GM18907 (cell line): ENCODE results near the gene AGGF1.
"Not testable (repeated sequence)": the region's sequence is repeated elsewhere in the genome, so short reads cannot be mapped to it uniquely, and the experiment has no call there.

Experiments used
- ATAC-seq: cut with Tn5 transposase; IDR thresholded peaks from one replicate; pipeline ENCODE4 v1.9.1; 2021; ENCODE audit warnings: mild to moderate bottlenecking, moderate library complexity; ENCODE audit not compliant: unreplicated experiment

Gene AGGF1, protein sequence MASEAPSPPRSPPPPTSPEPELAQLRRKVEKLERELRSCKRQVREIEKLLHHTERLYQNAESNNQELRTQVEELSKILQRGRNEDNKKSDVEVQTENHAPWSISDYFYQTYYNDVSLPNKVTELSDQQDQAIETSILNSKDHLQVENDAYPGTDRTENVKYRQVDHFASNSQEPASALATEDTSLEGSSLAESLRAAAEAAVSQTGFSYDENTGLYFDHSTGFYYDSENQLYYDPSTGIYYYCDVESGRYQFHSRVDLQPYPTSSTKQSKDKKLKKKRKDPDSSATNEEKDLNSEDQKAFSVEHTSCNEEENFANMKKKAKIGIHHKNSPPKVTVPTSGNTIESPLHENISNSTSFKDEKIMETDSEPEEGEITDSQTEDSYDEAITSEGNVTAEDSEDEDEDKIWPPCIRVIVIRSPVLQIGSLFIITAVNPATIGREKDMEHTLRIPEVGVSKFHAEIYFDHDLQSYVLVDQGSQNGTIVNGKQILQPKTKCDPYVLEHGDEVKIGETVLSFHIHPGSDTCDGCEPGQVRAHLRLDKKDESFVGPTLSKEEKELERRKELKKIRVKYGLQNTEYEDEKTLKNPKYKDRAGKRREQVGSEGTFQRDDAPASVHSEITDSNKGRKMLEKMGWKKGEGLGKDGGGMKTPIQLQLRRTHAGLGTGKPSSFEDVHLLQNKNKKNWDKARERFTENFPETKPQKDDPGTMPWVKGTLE

GRCh38 chr5:77030097-77031071 is at the start of gene AGGF1:
Gene AGGF1, plus strand, starts transcription at chr5:77030404. Its CDS starts 363 bp downstream, at chr5:77030767.
- ATAC-seq: peak; percentile 96

DNA sequence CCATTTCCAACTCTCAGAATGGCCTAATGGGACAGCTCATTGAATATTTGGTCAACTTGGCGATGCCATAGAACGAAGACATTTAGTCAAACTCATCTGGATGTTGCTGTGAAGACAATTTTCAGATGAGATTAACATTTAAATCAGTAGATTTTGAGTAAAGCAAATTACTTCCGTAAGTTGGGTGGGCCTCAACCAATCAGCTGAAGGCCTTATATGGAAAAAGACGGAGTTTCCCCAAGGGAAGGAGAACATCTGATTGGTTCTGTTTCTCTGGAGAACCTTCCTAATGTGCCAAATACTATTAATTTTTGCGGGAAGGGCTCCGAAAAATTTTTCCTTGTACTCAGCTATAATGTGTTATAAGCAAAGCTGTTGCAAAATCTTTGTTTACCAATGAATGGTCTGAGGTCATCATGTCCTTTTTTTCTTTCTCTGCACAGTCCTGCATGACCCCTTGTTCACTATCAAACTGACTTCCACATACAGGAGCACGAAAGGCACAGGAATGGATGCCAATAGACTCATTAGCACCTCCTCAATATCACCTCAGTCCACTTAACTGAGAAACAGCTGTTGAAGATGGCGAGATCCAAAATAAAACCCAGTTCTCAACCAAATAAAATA is 49.6 kb upstream of the AGGF1 start:
- no peak for ATAC-seq

DNA sequence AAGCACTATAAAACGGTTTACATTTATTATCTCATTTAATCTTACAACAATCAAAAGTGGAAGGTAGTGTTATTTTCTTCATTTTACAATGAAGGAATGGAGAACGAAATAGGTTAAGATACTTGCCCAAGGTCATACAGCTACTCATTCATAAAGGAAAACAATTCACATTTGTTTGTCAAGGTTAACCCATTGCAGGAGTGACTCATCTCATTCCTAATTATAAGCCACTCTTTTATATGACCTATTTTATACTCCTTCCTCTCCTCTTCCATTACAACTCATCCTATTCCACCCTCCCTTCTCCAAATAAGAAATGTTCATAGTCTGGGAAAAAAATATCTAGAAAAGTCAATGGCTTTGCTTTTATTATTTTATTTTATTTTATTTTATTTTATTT is 47.8 kb upstream of the AGGF1 start:
- no peak for ATAC-seq

DNA sequence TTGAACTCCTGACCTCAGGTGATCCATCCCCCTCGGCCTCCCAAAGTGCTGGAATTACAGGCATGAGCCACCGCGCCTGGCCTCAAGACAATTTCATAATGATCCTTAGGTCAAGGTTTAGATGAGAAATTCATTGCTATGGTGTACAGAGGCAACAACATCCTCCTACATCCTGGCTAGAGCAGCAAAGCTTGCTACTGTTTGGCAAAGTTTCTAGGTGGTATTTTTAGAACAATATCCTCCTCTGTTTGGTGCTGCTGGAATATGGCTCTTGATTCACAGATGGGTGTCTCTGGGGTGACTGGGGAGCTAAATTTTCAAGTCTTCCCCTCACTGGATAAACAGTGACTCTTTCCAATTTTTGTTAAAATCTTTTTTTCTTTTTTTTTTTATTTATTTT is 46.7 kb upstream of the AGGF1 start:
- ATAC-seq: no peak

DNA sequence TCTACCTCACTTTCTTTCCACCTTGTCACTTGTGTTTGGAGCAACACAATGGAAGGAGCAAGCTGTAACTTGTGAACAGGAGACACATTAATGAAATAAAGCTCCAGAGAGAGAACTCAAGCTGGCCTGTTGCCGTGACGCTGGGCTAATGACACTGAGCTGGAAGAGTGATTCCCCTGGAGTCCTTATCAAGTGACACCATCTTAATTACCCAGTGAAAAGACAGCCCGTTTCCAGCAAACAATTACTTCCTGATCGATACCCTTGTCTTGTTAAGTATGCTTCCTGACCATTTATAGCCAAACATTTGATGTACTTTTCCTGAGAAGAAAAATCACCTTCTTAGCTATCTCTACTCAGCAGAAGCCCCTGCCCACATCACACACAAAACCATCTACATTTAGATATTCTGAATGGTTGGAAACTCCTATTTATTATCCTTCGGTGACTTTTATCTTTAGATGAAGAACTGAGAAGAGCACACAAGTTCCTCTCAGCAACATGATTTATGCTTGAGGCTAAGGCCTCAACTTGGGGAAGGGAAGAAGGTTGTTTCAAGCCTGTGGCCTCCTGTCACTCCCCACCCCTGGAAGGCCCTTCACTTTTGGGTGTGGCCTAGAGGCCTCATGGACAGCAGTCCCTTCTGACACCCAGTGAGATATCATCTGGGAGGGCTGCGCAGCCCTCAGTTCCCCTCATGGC is 43.2 kb upstream of the AGGF1 start:
- ATAC-seq: no peak

DNA sequence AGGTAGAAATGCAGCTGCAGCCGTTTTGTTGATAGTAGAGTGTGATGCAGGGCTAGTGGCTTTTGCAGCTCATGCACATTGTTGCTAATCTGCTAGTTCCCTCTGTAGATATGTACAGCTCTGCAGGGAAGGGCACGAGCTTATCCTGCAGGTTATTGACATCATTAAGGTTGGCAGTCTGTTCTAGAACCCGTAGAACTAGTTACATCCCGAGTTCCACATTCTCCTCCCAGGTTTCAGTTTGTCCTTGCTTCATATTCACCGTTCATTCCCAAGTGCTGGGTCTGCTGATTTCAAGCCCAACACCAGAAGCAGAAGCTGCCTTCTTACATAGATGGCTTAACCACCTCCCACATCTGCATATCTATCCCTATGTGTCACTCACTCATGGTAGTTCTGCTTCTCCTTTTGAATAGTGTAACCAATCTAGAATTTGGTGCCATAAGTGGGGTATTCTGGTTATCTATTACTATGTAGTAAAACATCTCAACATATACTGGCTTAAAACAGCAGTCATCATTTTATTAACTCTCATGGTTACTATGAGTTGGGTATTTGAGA is 39.2 kb upstream of the AGGF1 start:
- ATAC-seq: no peak

DNA sequence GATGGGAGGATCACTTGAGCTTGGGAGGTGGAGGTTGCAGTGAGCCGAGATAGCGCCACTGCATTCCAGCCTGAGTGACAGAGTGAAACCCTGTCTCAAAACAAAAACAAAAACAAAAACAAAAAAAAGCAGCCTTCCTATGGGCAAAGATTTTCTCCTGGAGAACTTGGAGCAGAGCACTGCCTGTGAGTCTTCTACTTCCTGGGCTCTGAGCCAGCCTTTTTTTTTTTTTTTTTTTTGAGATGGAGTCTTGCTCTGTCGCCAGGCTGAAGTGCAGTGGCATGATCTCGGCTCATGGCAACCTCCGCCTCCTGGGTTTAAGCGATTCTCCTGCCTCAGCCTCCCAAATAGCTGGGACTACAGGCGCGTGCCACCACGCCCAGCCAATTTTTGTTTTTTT is 36.8 kb upstream of the AGGF1 start:
- ATAC-seq: not testable (repeated sequence)

GRCh38 chr5:76994337-76994736 is 35.9 kb upstream of the AGGF1 start:
- ATAC-seq: no peak

- ATAC-seq: not testable (repeated sequence)
Measured at GRCh38 chr5:76998251-76998650, 32.0 kb upstream of the AGGF1 start.

DNA sequence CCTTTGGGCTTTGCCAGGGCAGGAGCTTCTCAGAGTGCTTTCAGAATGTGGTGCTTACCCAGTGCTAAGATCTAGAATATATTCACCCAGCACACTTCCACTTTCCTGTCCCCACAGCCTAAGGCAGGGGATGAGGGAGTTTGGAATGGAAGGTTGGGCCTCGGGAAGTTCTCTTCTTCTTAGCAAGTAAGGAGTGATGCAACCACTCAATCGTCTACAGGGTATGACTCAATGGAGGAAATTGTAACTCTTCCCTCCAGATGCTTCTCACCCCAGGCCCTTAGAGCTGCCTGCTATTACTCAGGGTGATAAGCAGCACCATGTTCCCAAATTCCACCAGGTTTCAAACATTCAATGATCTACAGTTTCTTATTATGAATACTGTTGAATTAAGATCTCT is 30.8 kb upstream of the AGGF1 start:
- ATAC-seq: no peak

DNA sequence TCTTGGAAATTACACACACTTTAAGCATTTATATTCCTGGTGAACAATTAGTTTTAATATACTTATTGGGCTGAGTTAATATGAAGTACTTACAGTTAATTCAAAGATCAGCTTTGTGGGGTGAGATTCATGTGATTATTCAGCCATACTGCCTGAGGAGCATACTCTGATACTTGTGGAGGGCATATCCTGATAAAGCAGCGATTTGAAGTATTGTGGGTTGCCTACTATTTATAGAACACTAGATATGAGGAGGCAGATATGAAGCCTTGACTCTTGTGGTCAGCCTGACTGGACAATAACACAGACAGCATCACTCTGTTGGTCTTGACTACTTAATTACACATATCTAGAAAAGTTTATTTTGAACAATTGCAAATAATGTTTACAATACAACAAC is 27.0 kb upstream of the AGGF1 start:
- no peak for ATAC-seq

GRCh38 chr5:77006124-77006523 is 24.1 kb upstream of the AGGF1 start:
- ATAC-seq: no peak

DNA sequence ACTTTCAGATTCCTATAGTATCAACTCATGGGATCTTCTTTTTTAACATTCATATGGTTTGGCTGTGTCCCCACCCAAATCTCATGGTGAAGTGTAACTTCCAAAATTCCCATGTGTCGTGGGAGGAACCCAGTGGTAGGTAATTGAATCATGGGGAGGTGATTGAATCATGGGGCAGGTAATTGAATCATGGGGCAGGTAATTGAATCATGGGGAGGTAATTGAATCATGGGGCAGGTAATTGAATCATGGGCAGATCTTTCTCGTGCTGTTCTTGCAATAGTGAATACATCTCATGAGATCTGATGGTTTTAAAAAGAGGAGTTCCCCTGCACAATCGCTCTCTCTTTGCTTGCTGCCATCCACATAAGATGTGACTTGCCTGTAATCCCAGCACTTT is 21.8 kb upstream of the AGGF1 start:
- ATAC-seq: no peak

- ATAC-seq: no peak
Measured at GRCh38 chr5:77010243-77010642, 20.0 kb upstream of the AGGF1 start.

GRCh38 chr5:77011498-77011897 is 18.7 kb upstream of the AGGF1 start:
- no peak for ATAC-seq

- ATAC-seq: no peak
Measured at GRCh38 chr5:77012601-77013000, 17.6 kb upstream of the AGGF1 start.

DNA sequence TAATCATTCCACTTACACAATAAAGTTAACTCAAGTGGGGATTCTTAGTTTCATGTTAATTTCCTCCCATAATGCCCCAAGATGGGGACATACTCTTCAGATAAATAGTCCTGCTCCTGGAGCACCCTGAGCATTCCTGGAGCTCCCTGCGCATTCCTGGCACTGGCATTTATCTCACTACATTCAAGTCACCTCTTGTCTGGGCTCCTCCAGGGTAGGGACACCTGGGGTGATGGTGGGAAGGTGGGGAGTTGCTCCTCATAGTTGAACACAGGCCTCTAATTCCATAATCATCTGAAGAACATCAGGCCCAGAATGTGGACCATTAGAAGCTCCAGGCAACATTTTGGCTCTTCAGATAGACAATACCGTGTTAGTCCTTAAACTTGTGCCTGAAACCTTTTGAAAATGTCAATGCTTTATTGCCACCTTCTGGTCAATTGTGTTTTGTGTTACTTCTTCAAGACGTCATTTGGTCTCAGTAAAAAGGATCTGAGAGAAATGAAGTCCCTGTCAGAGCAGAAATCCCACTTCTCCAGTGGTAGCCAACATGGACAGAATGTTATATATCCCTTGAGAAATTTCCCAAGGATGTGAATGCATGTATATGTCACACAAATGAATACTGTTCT is 14.2 kb upstream of the AGGF1 start:
- no peak for ATAC-seq

- ATAC-seq: no peak
Measured at GRCh38 chr5:77016962-77017361, 13.2 kb upstream of the AGGF1 start.

GRCh38 chr5:77017668-77018067 is 12.5 kb upstream of the AGGF1 start:
- no peak for ATAC-seq
